Neural cell (in vitro differentiated cells): Measurements from ENCODE around the gene TBL1XR1. TPM values are rescaled to one million over a fixed set of nuclear protein-coding genes. Genes with fewer than 3 reads are reported as not detected.

Experiments used
- H2AFZ ChIP-seq: fragments of 200-600, 300-800 bp; sonication (generic), shearing (Covaris generic); 2 replicates; pipeline ENCODE4 v1.6.0; 2014; ENCODE audit warnings: low read depth, mild to moderate bottlenecking, antibody characterized with exemption, low read length, moderate library complexity
- H3F3A ChIP-seq: fragments of 200-600 bp; shearing (Covaris generic); 2 replicates; pipeline ENCODE4 v1.6.1; 2016; ENCODE audit warnings: mild to moderate bottlenecking, moderate library complexity, mixed read lengths, antibody characterized with exemption, low read length; ENCODE audit not compliant: insufficient read depth, poor library complexity, severe bottlenecking
- H3K27ac ChIP-seq: fragments of 200-600, 300-800 bp; sonication (generic), shearing (Covaris generic); 2 replicates; pipeline ENCODE4 v1.5.1; 2014; ENCODE audit warnings: mild to moderate bottlenecking, low read length, moderate library complexity
- H3K27me3 ChIP-seq: fragments of 300-800, 200-600 bp; sonication (generic), shearing (Covaris generic); 2 replicates; pipeline ENCODE4 v1.6.0; 2014; ENCODE audit warnings: mild to moderate bottlenecking, low read depth, low read length, moderate library complexity; ENCODE audit not compliant: insufficient read depth
- H3K36me3 ChIP-seq: fragments of 300-800, 200-600 bp; sonication (generic), shearing (Covaris generic); 2 replicates; pipeline ENCODE4 v1.5.1; 2014; ENCODE audit warnings: mild to moderate bottlenecking, antibody characterized with exemption, low read length, moderate library complexity; ENCODE audit not compliant: insufficient read depth
- H3K4me2 ChIP-seq: fragments of 300-800, 200-600 bp; sonication (generic), shearing (Covaris generic); 2 replicates; pipeline ENCODE4 v1.6.0; 2014; ENCODE audit warnings: mild to moderate bottlenecking, low read length
- H3K4me3 ChIP-seq: fragments of 300-800, 200-600 bp; sonication (generic), shearing (Covaris generic); 2 replicates; pipeline ENCODE4 v1.5.1; 2014; ENCODE audit warnings: mild to moderate bottlenecking, low read length, moderate library complexity
- H3K79me2 ChIP-seq: fragments of 200-600 bp; shearing (Covaris generic); replicated peaks from 2 replicates; pipeline ENCODE4 v1.6.0; 2014; ENCODE audit warnings: mild to moderate bottlenecking, low read length, moderate library complexity; ENCODE audit not compliant: insufficient read depth
- H3K9ac ChIP-seq: fragments of 300-800, 200-600 bp; sonication (generic), shearing (Covaris generic); 2 replicates; pipeline ENCODE4 v1.6.1; 2016; ENCODE audit warnings: mild to moderate bottlenecking, low read length, mixed read lengths
- H3K9me2 ChIP-seq: fragments of 200-600 bp; shearing (Covaris generic); 2 replicates; pipeline ENCODE4 v1.6.1; 2016; ENCODE audit warnings: mild to moderate bottlenecking, low read length, mixed read lengths; ENCODE audit not compliant: insufficient read depth
- H3K9me3 ChIP-seq: fragments of 200-600, 300-800 bp; sonication (generic), shearing (Covaris generic); 2 replicates; pipeline ENCODE4 v1.6.1; 2016; ENCODE audit warnings: mild to moderate bottlenecking, mixed run types, low read length, moderate library complexity, mixed read lengths
- H4K20me1 ChIP-seq: fragments of 200-600 bp; shearing (Covaris generic); 2 replicates; pipeline ENCODE4 v1.6.1; 2016; ENCODE audit warnings: mild to moderate bottlenecking, mixed run types; ENCODE audit not compliant: insufficient read depth
- CTCF ChIP-seq: fragments of 450-650 bp; IDR thresholded peaks from 2 replicates; pipeline ENCODE4 v1.5.1; 2014; ENCODE audit warnings: antibody characterized with exemption, mild to moderate bottlenecking, moderate library complexity; ENCODE audit not compliant: poor library complexity, severe bottlenecking
- EP300 ChIP-seq: fragments of 450-650 bp; conservative IDR thresholded peaks from 2 replicates; pipeline ENCODE4 v1.6.1; 2014; ENCODE audit warnings: antibody characterized with exemption, mild to moderate bottlenecking, moderate library complexity; ENCODE audit not compliant: poor library complexity, severe bottlenecking
- EZH2 ChIP-seq: fragments of 200-600, 300-800 bp; shearing (Covaris generic), sonication (generic); IDR thresholded peaks from 2 replicates; pipeline ENCODE4 v1.6.1; 2014; ENCODE audit warnings: antibody characterized with exemption, low read length, borderline replicate concordance, mild to moderate bottlenecking; ENCODE audit not compliant: insufficient read depth, poor library complexity, severe bottlenecking
- MXI1 ChIP-seq: fragments of 450-650 bp; conservative IDR thresholded peaks from 2 replicates; pipeline ENCODE4 v1.6.1; 2014; ENCODE audit warnings: antibody characterized with exemption, mild to moderate bottlenecking; ENCODE audit not compliant: poor library complexity, severe bottlenecking
- POLR2AphosphoS5 ChIP-seq: IDR thresholded peaks from 2 replicates; pipeline ENCODE4 v1.6.1; 2012
- RAD21 ChIP-seq: fragments of 450-650 bp; conservative IDR thresholded peaks from 2 replicates; pipeline ENCODE4 v1.6.1; 2014; ENCODE audit warnings: antibody characterized with exemption, mild to moderate bottlenecking, moderate library complexity
- REST ChIP-seq: IDR thresholded peaks from 2 replicates; pipeline ENCODE4 v1.6.1; 2012; ENCODE audit warnings: borderline replicate concordance
- SMC3 ChIP-seq: fragments of 450-650 bp; conservative IDR thresholded peaks from 2 replicates; pipeline ENCODE4 v1.6.1; 2014; ENCODE audit warnings: antibody characterized with exemption, mild to moderate bottlenecking, moderate library complexity; ENCODE audit not compliant: poor library complexity
- TAF1 ChIP-seq: IDR thresholded peaks from 2 replicates; pipeline ENCODE4 v1.6.1; 2012; ENCODE audit warnings: low read depth
- polyA plus RNA-seq: library from polyadenylated mRNA; depleted of rRNA; stranded (reverse); fragments of >200 nt; gene quantifications from 2 replicates; pipeline ENCODE4 v1.2.3, GENCODE V29; 2014

Gene TBL1XR1
- polyA plus RNA-seq, 1 donor from 2014 or later: 96.3 TPM

GRCh38 chr3:177136741-177137140 is 60.5 kb downstream of the TBL1XR1 start:
- no peak overlapping the region for H3K4me2 ChIP-seq
- no peak overlapping the region for H3K4me3 ChIP-seq
- no peak overlapping the region for H2AFZ ChIP-seq
- H3K9me3 ChIP-seq: no peaks in the 10 kb centered on the region
- no peaks in the 10 kb centered on the region for H3K27me3 ChIP-seq
- TF ChIP-seq CTCF (no peak), POLR2AphosphoS5 (no peak), EZH2 (no peak), MXI1 (no peak), RAD21 (no peak), REST (no peak), EP300 (no peak), SMC3 (no peak), TAF1 (no peak)
- no peaks in the 10 kb centered on the region for H3F3A ChIP-seq
- H3K36me3 ChIP-seq: no peaks in the 10 kb centered on the region
- H4K20me1 ChIP-seq: no peaks in the 10 kb centered on the region
- H3K79me2 ChIP-seq: peaks cover 87% of the 10 kb centered on the region
- no peak overlapping the region for H3K27ac ChIP-seq
- no peaks in the 10 kb centered on the region for H3K9me2 ChIP-seq
- H3K9ac ChIP-seq: no peak overlapping the region

GRCh38 chr3:177135841-177136492 is 61.3 kb downstream of the TBL1XR1 start:
- no peaks in the 10 kb centered on the region for H4K20me1 ChIP-seq
- no peaks in the 10 kb centered on the region for H3K9me3 ChIP-seq
- TF ChIP-seq EP300: no peak
- TF ChIP-seq POLR2AphosphoS5: no peak
- TF ChIP-seq TAF1: no peak
- no peak for TF ChIP-seq SMC3
- no peak for TF ChIP-seq RAD21
- no peak for TF ChIP-seq CTCF
- TF ChIP-seq EZH2: no peak
- TF ChIP-seq MXI1: no peak
- no peak for TF ChIP-seq REST

More at GRCh38 chr3:177135841-177136492, 61.3 kb downstream of the TBL1XR1 start:
- Histone ChIP-seq H2AFZ (no peak overlapping the region), H3K4me2 (no peak overlapping the region), H3K36me3 (no peaks in the 10 kb centered on the region), H3K4me3 (no peak overlapping the region), H3F3A (no peaks in the 10 kb centered on the region), H3K9ac (no peak overlapping the region), H3K9me2 (no peaks in the 10 kb centered on the region), H3K27ac (no peak overlapping the region), H3K79me2 (peaks cover 87% of the 10 kb centered on the region), H3K27me3 (no peaks in the 10 kb centered on the region)
